Omental fat pad (tissue), 4 donors: ENCODE measurements around the gene SERINC1. TPM values are rescaled to one million over a fixed set of nuclear protein-coding genes. Genes with fewer than 3 reads are reported as not detected.

Source experiments
- ATAC-seq: fragments of 150-250 bp; one replicate; pipeline ENCODE4 v1.9.1; 2016; ENCODE audit warnings: mild to moderate bottlenecking, moderate library complexity; ENCODE audit not compliant: low FRiP score
- DNase-seq: peaks from one replicate; pipeline ENCODE4 v3.0.0-alpha.2; 2019; ENCODE audit warnings: low spot score
- CTCF ChIP-seq, 3 donors: fragments of 450-650 bp; IDR thresholded peaks; one replicate each; pipeline ENCODE4 v1.5.1; 2016 to 2017; ENCODE audit warnings: antibody characterized with exemption in 3 of 3, mild to moderate bottlenecking in 3 of 3, moderate library complexity in 2 of 3
- total RNA-seq, 4 donors: library from RNA; depleted of rRNA; stranded (reverse); fragments of >200 nt; gene quantifications; one replicate each; pipeline ENCODE4 v1.1.0, GENCODE V29; 2016

SERINC1 gene
- total RNA-seq, 4 donors from 2014 or later = 233 to 277 (median 250) TPM

GRCh38 chr6:122431780-122432179, 39.8 kb downstream of the SERINC1 start:
- ATAC-seq = no peak
- no peak for TF ChIP-seq CTCF (IDR thresholded peaks at IDR 0.05)
- no peak for DNase-seq

GRCh38 chr6:122429323-122429722, 42.3 kb downstream of the SERINC1 start:
- no peak for TF ChIP-seq CTCF (IDR thresholded peaks at IDR 0.05)

DNA sequence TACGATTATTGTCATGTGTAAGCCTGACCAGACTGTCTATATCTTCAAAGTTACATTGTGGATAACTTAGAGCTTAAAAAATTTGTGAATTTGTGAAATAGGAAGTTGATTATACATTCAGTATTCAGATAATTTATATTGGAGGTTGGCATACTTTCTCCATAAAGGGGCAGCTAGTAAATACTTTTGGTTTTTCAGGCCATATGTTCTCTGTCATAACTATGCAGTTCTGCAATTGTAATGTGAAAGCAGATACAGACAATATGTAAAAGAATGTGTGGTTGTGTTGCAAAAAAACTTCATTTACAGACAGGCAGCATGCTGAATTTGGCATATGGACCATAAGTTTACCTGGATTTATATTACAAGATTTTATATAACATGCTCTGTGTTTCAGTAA, 42.8 kb downstream of the SERINC1 start:
- TF ChIP-seq CTCF (IDR thresholded peaks at IDR 0.05) = no peak

More at GRCh38 chr6:122429323-122429722, 42.3 kb downstream of the SERINC1 start:
- no peak for ATAC-seq
- DNase-seq = no peak

DNA sequence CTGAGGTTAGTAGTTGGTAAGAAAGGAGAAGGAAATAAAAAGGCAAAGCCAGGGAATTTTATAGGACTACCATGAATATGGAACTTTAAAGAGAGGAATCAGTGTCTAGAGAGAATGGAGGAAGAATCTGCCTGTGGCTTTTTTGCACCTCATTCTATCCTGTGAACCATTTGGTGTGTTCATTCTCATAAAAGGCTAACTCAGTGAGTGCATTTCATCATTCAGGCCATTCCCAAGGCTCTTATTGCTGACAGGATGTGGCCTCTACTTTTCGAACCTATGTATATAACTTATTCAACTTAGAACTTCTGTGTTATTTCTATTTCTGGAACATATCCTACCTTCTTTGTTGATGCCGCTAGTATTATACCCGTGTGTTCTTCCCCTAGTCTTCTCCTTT, 45.0 kb downstream of the SERINC1 start:
- no peak for DNase-seq
- TF ChIP-seq CTCF (IDR thresholded peaks at IDR 0.05) = no peak
- ATAC-seq = no peak

More for the DNA sequence above, 42.8 kb downstream of the SERINC1 start:
- ATAC-seq (no peak), DNase-seq (no peak)

DNA sequence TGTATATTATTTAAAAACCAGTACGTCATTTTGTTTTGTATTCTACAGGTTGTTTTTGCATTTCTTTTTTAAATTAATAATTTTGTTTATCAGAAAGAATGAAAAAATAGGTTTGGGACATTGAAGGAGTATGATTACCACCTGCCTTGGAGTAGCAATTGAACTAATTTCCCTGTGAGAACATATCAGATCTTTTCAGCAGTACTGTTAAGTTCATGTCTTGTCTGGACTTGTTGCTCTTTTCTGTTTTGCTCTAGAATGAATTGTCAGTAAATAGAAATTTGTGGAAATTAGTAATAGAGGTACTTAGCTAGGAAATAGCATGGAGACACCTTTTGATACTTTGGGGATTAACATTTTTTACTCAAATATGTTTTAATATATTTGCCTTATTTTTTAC, 47.9 kb downstream of the SERINC1 start:
- TF ChIP-seq CTCF (IDR thresholded peaks at IDR 0.05) = no peak
- ATAC-seq = no peak
- no peak for DNase-seq

GRCh38 chr6:122422614-122423267, 48.9 kb downstream of the SERINC1 start:
- TF ChIP-seq CTCF (IDR thresholded peaks at IDR 0.05) = no peak
- ATAC-seq (no peak), DNase-seq (no peak)

DNA sequence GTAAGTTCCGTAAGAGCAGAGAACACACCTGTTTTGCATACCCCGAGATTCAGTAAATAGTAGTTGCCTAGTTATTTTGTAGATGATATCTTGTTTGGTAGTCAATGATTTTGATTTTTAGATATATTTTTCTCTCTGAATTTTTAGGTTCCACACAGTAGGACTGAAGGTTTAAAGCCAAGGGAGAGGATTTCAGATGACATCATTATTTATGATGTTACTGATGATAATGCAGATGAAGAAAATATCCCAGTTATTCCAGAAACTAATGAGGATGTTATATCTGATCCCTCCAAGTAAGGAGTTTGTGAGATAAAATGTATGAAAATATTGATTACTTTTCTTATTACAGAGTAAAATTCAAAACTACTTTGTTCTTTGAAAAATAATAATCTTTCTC, 49.6 kb downstream of the SERINC1 start:
- ATAC-seq (no peak), DNase-seq (no peak)
- no peak for TF ChIP-seq CTCF (IDR thresholded peaks at IDR 0.05)
